WTC11 (cell line): Measurements from ENCODE around the gene GAS6. TPM values are rescaled to one million over a fixed set of nuclear protein-coding genes. Genes with fewer than 3 reads are reported as not detected.

Experiments used
- ATAC-seq: fragments of 200-7000 bp; cut with Tn5 transposase; 2 replicates; pipeline ENCODE4 v1.10.0; 2021; ENCODE audit warnings: mild to moderate bottlenecking, moderate library complexity
- CTCF ChIA-PET: fragments of 300-600 bp; sonication (Branson Sonifier 250); formaldehyde crosslinking; loops from one replicate; lab custom pipeline; 2021; ENCODE audit warnings: antibody characterized with exemption; lab: Charles Lee
- POLR2A ChIA-PET: fragments of 350-600 bp; sonication (Branson Sonifier 250); formaldehyde crosslinking; loops from one replicate; lab custom pipeline; 2021; ENCODE audit warnings: antibody characterized with exemption; lab: Charles Lee
- DNase-seq: peaks from one replicate; pipeline ENCODE4 v3.0.0; 2021; ENCODE audit warnings: low spot score
- H3K27ac Mint-ChIP-seq: 2 replicates; pipeline ENCODE4 v1.8.0; 2021; ENCODE audit warnings: mixed read lengths
- H3K27me3 Mint-ChIP-seq: 2 replicates; pipeline ENCODE4 v1.8.0; 2021; ENCODE audit warnings: low read depth, mild to moderate bottlenecking, moderate library complexity, mixed read lengths
- H3K36me3 Mint-ChIP-seq: 2 replicates; pipeline ENCODE4 v1.8.0; 2021; ENCODE audit warnings: mixed read lengths
- H3K4me1 Mint-ChIP-seq: 2 replicates; pipeline ENCODE4 v1.8.0; 2022; ENCODE audit warnings: mixed read lengths
- H3K4me3 Mint-ChIP-seq: 2 replicates; pipeline ENCODE4 v1.8.0; 2021; ENCODE audit warnings: mild to moderate bottlenecking, moderate library complexity, mixed read lengths
- H3K9me3 Mint-ChIP-seq: 2 replicates; pipeline ENCODE4 v1.8.0; 2021; ENCODE audit warnings: mixed read lengths
- AFF4 ChIP-seq: sonication (generic); formaldehyde crosslinking; IDR thresholded peaks from 2 replicates; pipeline ENCODE4 v1.8.1; 2023; ENCODE audit warnings: mild to moderate bottlenecking, missing genetic modification reagents, borderline replicate concordance
- E2F1 ChIP-seq: sonication (generic); formaldehyde crosslinking; IDR thresholded peaks from 2 replicates; pipeline ENCODE4 v1.8.0; 2022; ENCODE audit warnings: mild to moderate bottlenecking, missing genetic modification reagents
- E2F4 ChIP-seq: sonication (generic); formaldehyde crosslinking; IDR thresholded peaks from 2 replicates; pipeline ENCODE4 v1.8.1; 2022; ENCODE audit warnings: low read depth, mild to moderate bottlenecking, moderate library complexity, missing genetic modification reagents, borderline replicate concordance
- ESRRA ChIP-seq: sonication (generic); formaldehyde crosslinking; IDR thresholded peaks from 2 replicates; pipeline ENCODE4 v1.8.1; 2022; ENCODE audit warnings: mild to moderate bottlenecking, missing genetic modification reagents, borderline replicate concordance
- FOXJ3 ChIP-seq: sonication (generic); formaldehyde crosslinking; IDR thresholded peaks from 2 replicates; pipeline ENCODE4 v1.9.0; 2021; ENCODE audit warnings: missing genetic modification reagents, mild to moderate bottlenecking, borderline replicate concordance
- FOXP1 ChIP-seq: sonication (generic); formaldehyde crosslinking; IDR thresholded peaks from 2 replicates; pipeline ENCODE4 v1.8.0; 2022; ENCODE audit warnings: missing genetic modification reagents, mild to moderate bottlenecking, moderate library complexity, borderline replicate concordance
- GRHL2 ChIP-seq: fragments of 250-450 bp; sonication (Bioruptor Pico); IDR thresholded peaks from 2 replicates; pipeline ENCODE4 v1.8.0; 2022; ENCODE audit warnings: mild to moderate bottlenecking, moderate library complexity; ENCODE audit not compliant: insufficient replicate concordance, severe bottlenecking
- JAZF1 ChIP-seq: fragments of 250-450 bp; sonication (Bioruptor Pico); IDR thresholded peaks from 2 replicates; pipeline ENCODE4 v1.9.0; 2021; ENCODE audit warnings: moderate library complexity, mild to moderate bottlenecking, inconsistent platforms
- PRDM15 ChIP-seq: sonication (generic); formaldehyde crosslinking; IDR thresholded peaks from 2 replicates; pipeline ENCODE4 v1.8.0; 2022; ENCODE audit warnings: missing genetic modification reagents
- RELA ChIP-seq: sonication (generic); formaldehyde crosslinking; IDR thresholded peaks from 2 replicates; pipeline ENCODE4 v1.8.1; 2022; ENCODE audit warnings: missing genetic modification reagents, mild to moderate bottlenecking, borderline replicate concordance
- TEAD4 ChIP-seq: sonication (generic); formaldehyde crosslinking; IDR thresholded peaks from 2 replicates; pipeline ENCODE4 v1.8.0; 2022; ENCODE audit warnings: mild to moderate bottlenecking, missing genetic modification reagents
- USF2 ChIP-seq: sonication (generic); formaldehyde crosslinking; IDR thresholded peaks from 2 replicates; pipeline ENCODE4 v1.8.1; 2023; ENCODE audit warnings: mild to moderate bottlenecking, missing genetic modification reagents, moderate library complexity
- ZBTB21 ChIP-seq: sonication (generic); formaldehyde crosslinking; IDR thresholded peaks from 2 replicates; pipeline ENCODE4 v1.8.1; 2023; ENCODE audit warnings: mild to moderate bottlenecking, missing genetic modification reagents, borderline replicate concordance
- ZNF121 ChIP-seq: sonication (generic); formaldehyde crosslinking; IDR thresholded peaks from 2 replicates; pipeline ENCODE4 v1.8.0; 2023; ENCODE audit warnings: missing genetic modification reagents
- total RNA-seq: library from RNA; stranded (reverse); gene quantifications from 3 replicates; pipeline ENCODE4 v1.2.3, GENCODE V29; 2021
- TF ChIP-seq, protein P1 (sequence below): fragments of 250-450 bp; sonication (Bioruptor Pico); IDR thresholded peaks from 2 replicates; pipeline ENCODE4 v1.9.0; 2021; ENCODE audit warnings: mild to moderate bottlenecking
- TF ChIP-seq, protein P2 (sequence below): sonication (generic); formaldehyde crosslinking; IDR thresholded peaks from 2 replicates; pipeline ENCODE4 v1.8.1; 2022; ENCODE audit warnings: missing genetic modification reagents, borderline replicate concordance
- TF ChIP-seq, protein P3 (sequence below): sonication (generic); formaldehyde crosslinking; IDR thresholded peaks from 2 replicates; pipeline ENCODE4 v1.8.1; 2022; ENCODE audit warnings: mild to moderate bottlenecking, moderate library complexity, missing genetic modification reagents

Gene GAS6
- total RNA-seq, 1 experiment from 2014 or later, result 29.4 TPM

- TF ChIP-seq, protein P1, sequence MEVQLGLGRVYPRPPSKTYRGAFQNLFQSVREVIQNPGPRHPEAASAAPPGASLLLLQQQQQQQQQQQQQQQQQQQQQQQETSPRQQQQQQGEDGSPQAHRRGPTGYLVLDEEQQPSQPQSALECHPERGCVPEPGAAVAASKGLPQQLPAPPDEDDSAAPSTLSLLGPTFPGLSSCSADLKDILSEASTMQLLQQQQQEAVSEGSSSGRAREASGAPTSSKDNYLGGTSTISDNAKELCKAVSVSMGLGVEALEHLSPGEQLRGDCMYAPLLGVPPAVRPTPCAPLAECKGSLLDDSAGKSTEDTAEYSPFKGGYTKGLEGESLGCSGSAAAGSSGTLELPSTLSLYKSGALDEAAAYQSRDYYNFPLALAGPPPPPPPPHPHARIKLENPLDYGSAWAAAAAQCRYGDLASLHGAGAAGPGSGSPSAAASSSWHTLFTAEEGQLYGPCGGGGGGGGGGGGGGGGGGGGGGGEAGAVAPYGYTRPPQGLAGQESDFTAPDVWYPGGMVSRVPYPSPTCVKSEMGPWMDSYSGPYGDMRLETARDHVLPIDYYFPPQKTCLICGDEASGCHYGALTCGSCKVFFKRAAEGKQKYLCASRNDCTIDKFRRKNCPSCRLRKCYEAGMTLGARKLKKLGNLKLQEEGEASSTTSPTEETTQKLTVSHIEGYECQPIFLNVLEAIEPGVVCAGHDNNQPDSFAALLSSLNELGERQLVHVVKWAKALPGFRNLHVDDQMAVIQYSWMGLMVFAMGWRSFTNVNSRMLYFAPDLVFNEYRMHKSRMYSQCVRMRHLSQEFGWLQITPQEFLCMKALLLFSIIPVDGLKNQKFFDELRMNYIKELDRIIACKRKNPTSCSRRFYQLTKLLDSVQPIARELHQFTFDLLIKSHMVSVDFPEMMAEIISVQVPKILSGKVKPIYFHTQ (CRISPR knock-in tag), result no peak
- TF ChIP-seq TEAD4 (CRISPR knock-in tag) (no peak), RELA (CRISPR knock-in tag) (no peak), ESRRA (CRISPR knock-in tag) (no peak), GRHL2 (no peak), E2F1 (CRISPR knock-in tag) (no peak)
- TF ChIP-seq, protein P2, sequence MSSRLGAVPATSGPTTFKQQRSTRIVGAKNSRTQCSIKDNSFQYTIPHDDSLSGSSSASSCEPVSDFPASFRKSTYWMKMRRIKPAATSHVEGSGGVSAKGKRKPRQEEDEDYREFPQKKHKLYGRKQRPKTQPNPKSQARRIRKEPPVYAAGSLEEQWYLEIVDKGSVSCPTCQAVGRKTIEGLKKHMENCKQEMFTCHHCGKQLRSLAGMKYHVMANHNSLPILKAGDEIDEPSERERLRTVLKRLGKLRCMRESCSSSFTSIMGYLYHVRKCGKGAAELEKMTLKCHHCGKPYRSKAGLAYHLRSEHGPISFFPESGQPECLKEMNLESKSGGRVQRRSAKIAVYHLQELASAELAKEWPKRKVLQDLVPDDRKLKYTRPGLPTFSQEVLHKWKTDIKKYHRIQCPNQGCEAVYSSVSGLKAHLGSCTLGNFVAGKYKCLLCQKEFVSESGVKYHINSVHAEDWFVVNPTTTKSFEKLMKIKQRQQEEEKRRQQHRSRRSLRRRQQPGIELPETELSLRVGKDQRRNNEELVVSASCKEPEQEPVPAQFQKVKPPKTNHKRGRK (CRISPR knock-in tag), result no peak
Measured at GRCh38 chr13:113793718-113794085, 70.2 kb downstream of the GAS6 start (continued).

GRCh38 chr13:113792886-113793717 lies 70.8 kb downstream of the GAS6 start:
- no peak overlapping the region for H3K27ac Mint-ChIP-seq
- no peaks in the 10 kb centered on the region for H3K36me3 Mint-ChIP-seq
- H3K27me3 Mint-ChIP-seq, result no peaks in the 10 kb centered on the region
- no peak for DNase-seq
- no peak overlapping the region for H3K4me3 Mint-ChIP-seq
- H3K9me3 Mint-ChIP-seq, result no peaks in the 10 kb centered on the region
- POLR2A ChIA-PET, result no interaction called here
- no peak for ATAC-seq
- TF ChIP-seq AFF4 (CRISPR knock-in tag) (no peak), E2F4 (CRISPR knock-in tag) (no peak), PRDM15 (CRISPR knock-in tag) (no peak), JAZF1 (CRISPR knock-in tag) (no peak), FOXP1 (CRISPR knock-in tag) (no peak), USF2 (no peak), ZNF121 (CRISPR knock-in tag) (no peak), FOXJ3 (CRISPR knock-in tag) (no peak), ZBTB21 (CRISPR knock-in tag) (no peak)
- TF ChIP-seq, protein P3, sequence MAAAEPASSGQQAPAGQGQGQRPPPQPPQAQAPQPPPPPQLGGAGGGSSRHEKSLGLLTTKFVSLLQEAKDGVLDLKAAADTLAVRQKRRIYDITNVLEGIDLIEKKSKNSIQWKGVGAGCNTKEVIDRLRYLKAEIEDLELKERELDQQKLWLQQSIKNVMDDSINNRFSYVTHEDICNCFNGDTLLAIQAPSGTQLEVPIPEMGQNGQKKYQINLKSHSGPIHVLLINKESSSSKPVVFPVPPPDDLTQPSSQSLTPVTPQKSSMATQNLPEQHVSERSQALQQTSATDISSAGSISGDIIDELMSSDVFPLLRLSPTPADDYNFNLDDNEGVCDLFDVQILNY (CRISPR knock-in tag), result no peak
- CTCF ChIA-PET, result interaction anchor here (2.0 kb wide), 1 partner anchor 10 kb away, joined by 8 read pairs; no protein-coding TSS in a partner anchor
- H3K4me1 Mint-ChIP-seq, result 0 out of 2 replicates have a peak, but pooled peaks cover 2% of the 10 kb centered on the region
